OCI-LY7 (cell line): ENCODE data around the gene AHCYL1. TPM values are rescaled to one million over a fixed set of nuclear protein-coding genes. Genes with fewer than 3 reads are reported as not detected.

Experiments
- BruUV-seq: library from RNA; stranded (reverse); fragments of 400-500 nt; replicated peaks from 2 replicates; lab custom pipeline; 2021; lab: Mats Ljungman, UMichigan
- CTCF ChIA-PET: fragments of 300-600 bp; sonication (Branson Sonifier 250); formaldehyde crosslinking; loops from one replicate; lab custom pipeline; 2022; ENCODE audit warnings: antibody characterized with exemption; ENCODE audit not compliant: unreplicated experiment; lab: Charles Lee
- POLR2A ChIA-PET: fragments of 300-600 bp; sonication (Branson Sonifier 250); formaldehyde crosslinking; loops from one replicate; lab custom pipeline; 2022; ENCODE audit warnings: antibody characterized with exemption; lab: Charles Lee
- DNase-seq: peaks from one replicate; pipeline ENCODE4 v3.0.0-alpha.2; 2015; ENCODE audit warnings: low spot score
- H2AFZ ChIP-seq: fragments of 200-600 bp; sonication (generic), shearing (Covaris generic); 2 replicates; pipeline ENCODE4 v1.6.1; 2014; ENCODE audit warnings: mild to moderate bottlenecking, antibody characterized with exemption, low read length, moderate library complexity
- H3K27ac ChIP-seq: fragments of 200-600 bp; sonication (generic); 2 replicates; pipeline ENCODE4 v1.5.1; 2014; ENCODE audit warnings: mixed run types, low read depth, mild to moderate bottlenecking, moderate library complexity, low read length, inconsistent platforms; ENCODE audit not compliant: poor library complexity, severe bottlenecking
- H3K36me3 ChIP-seq: fragments of 200-600 bp; sonication (generic); 2 replicates; pipeline ENCODE4 v1.6.1; 2014; ENCODE audit warnings: mild to moderate bottlenecking, antibody characterized with exemption, low read length, moderate library complexity, mixed read lengths; ENCODE audit not compliant: insufficient read depth
- H3K4me1 ChIP-seq: fragments of 200-600 bp; sonication (generic); 2 replicates; pipeline ENCODE4 v1.5.1; 2014; ENCODE audit warnings: mild to moderate bottlenecking, low read length; ENCODE audit not compliant: insufficient read depth, poor library complexity, severe bottlenecking
- H3K4me2 ChIP-seq: fragments of 200-600 bp; sonication (generic); 2 replicates; pipeline ENCODE4 v1.6.1; 2014; ENCODE audit warnings: mild to moderate bottlenecking, low read length
- H3K4me3 ChIP-seq: fragments of 200-600 bp; sonication (generic); 2 replicates; pipeline ENCODE4 v1.5.1; 2014; ENCODE audit warnings: mild to moderate bottlenecking, low read depth, low read length; ENCODE audit not compliant: poor library complexity, severe bottlenecking
- H3K79me2 ChIP-seq: fragments of 200-600 bp; sonication (generic); 2 replicates; pipeline ENCODE4 v1.6.1; 2016; ENCODE audit warnings: low read depth, mild to moderate bottlenecking, low read length, moderate library complexity, mixed read lengths; ENCODE audit not compliant: insufficient read depth
- H3K9me2 ChIP-seq: fragments of 200-600 bp; sonication (generic); 2 replicates; pipeline ENCODE4 v1.6.1; 2016; ENCODE audit warnings: mild to moderate bottlenecking, low read length, mixed read lengths; ENCODE audit not compliant: insufficient read depth
- H3K9me3 ChIP-seq: fragments of 200-600 bp; sonication (generic); 2 replicates; pipeline ENCODE4 v1.6.1; 2014; ENCODE audit warnings: mild to moderate bottlenecking, mixed run types, low read length, mixed read lengths
- H4K20me1 ChIP-seq: fragments of 200-600 bp; sonication (generic); 2 replicates; pipeline ENCODE4 v1.6.1; 2014; ENCODE audit warnings: mild to moderate bottlenecking, antibody characterized with exemption, low read length, moderate library complexity, mixed read lengths; ENCODE audit not compliant: insufficient read depth
- EZH2phosphoT487 ChIP-seq: fragments of 200-600 bp; sonication (generic); IDR thresholded peaks from 2 replicates; pipeline ENCODE4 v1.6.1; 2018; ENCODE audit warnings: low read depth, borderline replicate concordance, mild to moderate bottlenecking, mixed run types, antibody characterized with exemption, low read length, moderate library complexity, mixed read lengths
- intact Hi-C: fragments of 100-400 bp; cut with micrococcal nuclease; formaldehyde crosslinking; loops from one replicate; pipeline ENCODE4 v1.10.0; 2022; ENCODE audit not compliant: unreplicated experiment
- total RNA-seq, 2 experiments: library from RNA; depleted of rRNA in 1 of 2; stranded (reverse); fragments of >200 nt in 1 of 2; shearing (Covaris generic) in 1 of 2; gene quantifications; 2 replicates each; pipeline ENCODE4 v1.2.3, GENCODE V29; 2014 to 2022
- TF ChIP-seq, protein P1 (sequence below): fragments of 200-600 bp; sonication (generic); conservative IDR thresholded peaks from 2 replicates; pipeline ENCODE4 v1.5.1; 2014; ENCODE audit warnings: mild to moderate bottlenecking, antibody characterized with exemption, low read length, moderate library complexity, mixed read lengths

Gene AHCYL1
- total RNA-seq, 2 experiments from 2014 or later: 20.5 to 45.5 TPM

DNA sequence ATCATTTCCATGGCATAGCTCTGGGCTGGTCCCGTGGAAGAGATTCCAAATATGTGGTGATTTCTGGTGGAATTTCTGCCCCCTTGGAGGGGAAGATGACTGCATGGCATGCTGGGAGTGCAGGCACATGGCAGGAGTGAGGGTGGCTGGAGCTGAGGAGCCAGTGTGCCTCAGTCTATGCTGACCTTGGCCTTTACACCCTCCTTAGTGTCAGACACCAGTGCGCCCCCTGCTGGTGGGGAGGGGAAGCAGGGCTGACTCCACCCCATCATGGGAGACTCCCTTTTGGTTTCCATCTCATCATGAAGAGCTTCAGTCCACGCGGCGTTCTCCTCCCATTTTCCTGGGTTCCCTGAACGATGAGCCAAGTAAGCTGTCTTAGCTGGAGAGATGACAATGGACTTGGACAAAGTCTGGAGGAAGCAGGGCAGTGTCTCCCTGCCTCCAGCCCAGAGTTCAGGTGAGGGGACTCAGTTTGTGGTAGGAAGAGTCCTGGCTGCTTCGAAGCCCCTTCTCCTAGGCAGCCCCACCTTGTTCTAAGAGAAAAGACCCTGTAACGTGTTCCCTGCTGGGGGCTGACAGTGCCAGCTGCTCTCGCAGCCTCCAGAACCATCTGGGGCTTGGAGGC, 75.6 kb downstream of the AHCYL1 start:
- H3K36me3 ChIP-seq: peaks cover 30% of the 10 kb centered on the region
- no TSS peak for BruUV-seq
- no peaks in the 10 kb centered on the region for H3K9me3 ChIP-seq
- ChIA-PET POLR2A (interaction anchor here (0.7 to 1.1 kb wide), 2 partner anchors 13 to 390 kb away, joined by 3 read pairs; no protein-coding TSS in a partner anchor), CTCF (interaction anchor here (0.7 to 1.3 kb wide), 3 partner anchors 25 to 37 kb away, joined by 3 to 7 read pairs (median 6); partner anchors contain the start of gene STRIP1)
- H3K4me3 ChIP-seq: no peak overlapping the region
- intact Hi-C loops: no loop called here
- no peaks in the 10 kb centered on the region for H3K9me2 ChIP-seq
- H4K20me1 ChIP-seq: no peaks in the 10 kb centered on the region
- peak; percentile 62 for DNase-seq
- H3K79me2 ChIP-seq: no peaks in the 10 kb centered on the region
- H2AFZ ChIP-seq: no peak overlapping the region
- H3K27ac ChIP-seq: no peak overlapping the region
- no peak for TF ChIP-seq EZH2phosphoT487
- TF ChIP-seq, protein P1, sequence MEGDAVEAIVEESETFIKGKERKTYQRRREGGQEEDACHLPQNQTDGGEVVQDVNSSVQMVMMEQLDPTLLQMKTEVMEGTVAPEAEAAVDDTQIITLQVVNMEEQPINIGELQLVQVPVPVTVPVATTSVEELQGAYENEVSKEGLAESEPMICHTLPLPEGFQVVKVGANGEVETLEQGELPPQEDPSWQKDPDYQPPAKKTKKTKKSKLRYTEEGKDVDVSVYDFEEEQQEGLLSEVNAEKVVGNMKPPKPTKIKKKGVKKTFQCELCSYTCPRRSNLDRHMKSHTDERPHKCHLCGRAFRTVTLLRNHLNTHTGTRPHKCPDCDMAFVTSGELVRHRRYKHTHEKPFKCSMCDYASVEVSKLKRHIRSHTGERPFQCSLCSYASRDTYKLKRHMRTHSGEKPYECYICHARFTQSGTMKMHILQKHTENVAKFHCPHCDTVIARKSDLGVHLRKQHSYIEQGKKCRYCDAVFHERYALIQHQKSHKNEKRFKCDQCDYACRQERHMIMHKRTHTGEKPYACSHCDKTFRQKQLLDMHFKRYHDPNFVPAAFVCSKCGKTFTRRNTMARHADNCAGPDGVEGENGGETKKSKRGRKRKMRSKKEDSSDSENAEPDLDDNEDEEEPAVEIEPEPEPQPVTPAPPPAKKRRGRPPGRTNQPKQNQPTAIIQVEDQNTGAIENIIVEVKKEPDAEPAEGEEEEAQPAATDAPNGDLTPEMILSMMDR: peak; percentile 98
- H3K4me2 ChIP-seq: no peak overlapping the region
- no peaks in the 10 kb centered on the region for H3K4me1 ChIP-seq

DNA sequence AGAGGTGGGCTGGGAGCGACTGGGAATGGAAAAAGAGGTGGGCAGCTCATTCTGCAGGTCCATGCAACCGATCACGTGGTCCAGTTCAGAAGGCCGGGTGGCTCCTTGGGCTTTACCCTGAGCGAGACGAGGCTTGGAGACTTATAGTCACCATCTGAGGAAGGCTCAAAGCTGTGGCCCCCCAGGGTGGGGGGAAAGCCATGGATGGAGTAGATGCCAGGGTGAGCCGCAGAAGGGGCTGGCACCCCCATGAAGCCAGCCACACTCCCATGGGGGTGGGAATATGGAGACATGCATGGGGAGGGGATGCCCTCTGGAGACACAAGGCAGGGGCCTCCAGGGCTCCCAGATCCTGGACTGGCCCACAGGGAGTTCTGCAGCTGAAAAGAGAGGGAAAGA, 76.1 kb downstream of the AHCYL1 start:
- Histone ChIP-seq H3K9me3 (no peaks in the 10 kb centered on the region), H3K27ac (no peak overlapping the region), H3K36me3 (peaks cover 25% of the 10 kb centered on the region), H4K20me1 (no peaks in the 10 kb centered on the region), H3K4me3 (no peak overlapping the region), H3K4me1 (no peaks in the 10 kb centered on the region), H2AFZ (no peak overlapping the region), H3K9me2 (no peaks in the 10 kb centered on the region), H3K4me2 (no peak overlapping the region), H3K79me2 (no peaks in the 10 kb centered on the region)
- no peak for TF ChIP-seq EZH2phosphoT487
- TF ChIP-seq, protein P1: no peak
- CTCF ChIA-PET: interaction anchor here (0.7 to 1.3 kb wide), 3 partner anchors 26 to 37 kb away, joined by 3 to 7 read pairs (median 6); partner anchors contain the start of gene STRIP1
- no peak for DNase-seq
- intact Hi-C loops: no loop called here
- no TSS peak for BruUV-seq
- POLR2A ChIA-PET: interaction anchor here (1.1 kb wide), 1 partner anchor 13 kb away, joined by 3 read pairs; no protein-coding TSS in a partner anchor

- Histone ChIP-seq H3K4me3 (no peak overlapping the region), H3K9me2 (no peaks in the 10 kb centered on the region), H2AFZ (no peak overlapping the region), H4K20me1 (no peaks in the 10 kb centered on the region), H3K79me2 (no peaks in the 10 kb centered on the region), H3K4me1 (no peaks in the 10 kb centered on the region), H3K4me2 (no peak overlapping the region), H3K9me3 (no peaks in the 10 kb centered on the region), H3K36me3 (peaks cover 18% of the 10 kb centered on the region; the same call in 1 of the 2 replicates), H3K27ac (no peak overlapping the region)
- intact Hi-C loops: no loop called here
- ChIA-PET POLR2A (no interaction called here), CTCF (no interaction called here)
- TF ChIP-seq, protein P1: no peak
- TF ChIP-seq EZH2phosphoT487: no peak
- BruUV-seq: no TSS peak
- DNase-seq: no peak
Observed at GRCh38 chr1:110061341-110061740, 76.8 kb downstream of the AHCYL1 start.
